SK-N-MC (cell line): ENCODE results near the gene PGM1.

Source experiments
- EZH2 ChIP-seq: fragments of 200-600 bp; sonication (generic); IDR thresholded peaks from one replicate; pipeline ENCODE4 v1.6.1; 2017; ENCODE audit warnings: antibody characterized with exemption
- FOXP2 ChIP-seq: optimal IDR thresholded peaks from 2 replicates; pipeline ENCODE3; 2011; ENCODE audit warnings: mild to moderate bottlenecking, moderate library complexity; ENCODE audit not compliant: insufficient read depth; ENCODE audit errors: extremely low read length, control extremely low read depth

- TF ChIP-seq EZH2 (no peak), FOXP2 (no peak)
These were observed 97.9 kb downstream of the PGM1 start for GRCh38 chr1:63690966-63691700.
